HFFc6 (cell line): ENCODE results near the gene ASPM. TPM values are rescaled to one million over a fixed set of nuclear protein-coding genes. Genes with fewer than 3 reads are reported as not detected.

Experiments used
- DNase-seq: peaks from one replicate; pipeline ENCODE4 v3.0.0-alpha.2; 2018
- H3K27ac Mint-ChIP-seq: 2 replicates; pipeline ENCODE4 v1.8.0; 2020; ENCODE audit warnings: mild to moderate bottlenecking, mixed read lengths
- H3K27me3 Mint-ChIP-seq: 2 replicates; pipeline ENCODE4 v1.8.0; 2021; ENCODE audit warnings: mild to moderate bottlenecking, moderate library complexity, mixed read lengths; ENCODE audit not compliant: insufficient read depth
- H3K36me3 Mint-ChIP-seq: 2 replicates; pipeline ENCODE4 v1.8.0; 2021; ENCODE audit warnings: low read depth, mixed read lengths
- H3K4me1 Mint-ChIP-seq: 2 replicates; pipeline ENCODE4 v1.8.0; 2020; ENCODE audit warnings: low read depth, mixed read lengths
- H3K4me3 Mint-ChIP-seq: 2 replicates; pipeline ENCODE4 v1.8.0; 2020; ENCODE audit warnings: mild to moderate bottlenecking, moderate library complexity, mixed read lengths
- H3K9me3 Mint-ChIP-seq: 2 replicates; pipeline ENCODE4 v1.8.0; 2020; ENCODE audit warnings: mild to moderate bottlenecking, mixed read lengths
- total RNA-seq, 6 experiments: library from RNA; stranded (reverse); fragmentation: NEBNext Ultra II Directional; extraction: Animal tissue kit (Norgen Biotek cat#: 25700); gene quantifications; 2 replicates in 1 of 6; 3 replicates in 5 of 6; pipeline ENCODE4 v1.2.3, GENCODE V29; 2021
- TF ChIP-seq, protein P1 (sequence below): fragments of 200-600 bp; sonication (generic); IDR thresholded peaks from 2 replicates; pipeline ENCODE4 v1.5.0; 2021; ENCODE audit warnings: antibody characterized with exemption, mild to moderate bottlenecking

Gene ASPM
- total RNA-seq, 6 experiments from 2014 or later, result 20.3 to 46.8 (median 42.0) TPM

DNA sequence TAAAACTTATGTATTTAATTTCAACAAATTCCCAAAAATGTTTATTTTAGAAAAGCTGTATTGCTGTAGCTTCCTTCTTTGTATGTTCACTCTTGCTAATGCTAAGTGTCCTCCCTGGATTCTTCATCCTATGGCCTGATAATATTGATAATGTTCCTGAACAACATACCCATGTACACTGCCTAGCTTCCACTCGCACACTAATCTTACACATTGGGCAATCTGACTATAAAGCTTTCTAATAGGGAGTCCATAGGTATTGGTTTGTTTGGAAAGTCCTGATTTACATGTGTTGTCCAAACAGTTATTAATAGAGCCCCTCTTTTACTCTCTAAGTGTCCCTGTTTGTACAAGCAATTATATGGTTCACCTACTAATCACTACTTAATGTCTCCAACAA, 80.2 kb downstream of the ASPM start:
- Mint-ChIP-seq H3K4me1 (peaks cover 12% of the 10 kb centered on the region; the same call in 1 of the 2 replicates), H3K9me3 (peaks cover 4% of the 10 kb centered on the region; the same call in 1 of the 2 replicates), H3K4me3 (no peak overlapping the region), H3K36me3 (peaks cover 5% of the 10 kb centered on the region; the same call in 1 of the 2 replicates), H3K27ac (no peak overlapping the region), H3K27me3 (peaks cover 2% of the 10 kb centered on the region; the same call in 1 of the 2 replicates)
- DNase-seq, result no peak
- TF ChIP-seq, protein P1, sequence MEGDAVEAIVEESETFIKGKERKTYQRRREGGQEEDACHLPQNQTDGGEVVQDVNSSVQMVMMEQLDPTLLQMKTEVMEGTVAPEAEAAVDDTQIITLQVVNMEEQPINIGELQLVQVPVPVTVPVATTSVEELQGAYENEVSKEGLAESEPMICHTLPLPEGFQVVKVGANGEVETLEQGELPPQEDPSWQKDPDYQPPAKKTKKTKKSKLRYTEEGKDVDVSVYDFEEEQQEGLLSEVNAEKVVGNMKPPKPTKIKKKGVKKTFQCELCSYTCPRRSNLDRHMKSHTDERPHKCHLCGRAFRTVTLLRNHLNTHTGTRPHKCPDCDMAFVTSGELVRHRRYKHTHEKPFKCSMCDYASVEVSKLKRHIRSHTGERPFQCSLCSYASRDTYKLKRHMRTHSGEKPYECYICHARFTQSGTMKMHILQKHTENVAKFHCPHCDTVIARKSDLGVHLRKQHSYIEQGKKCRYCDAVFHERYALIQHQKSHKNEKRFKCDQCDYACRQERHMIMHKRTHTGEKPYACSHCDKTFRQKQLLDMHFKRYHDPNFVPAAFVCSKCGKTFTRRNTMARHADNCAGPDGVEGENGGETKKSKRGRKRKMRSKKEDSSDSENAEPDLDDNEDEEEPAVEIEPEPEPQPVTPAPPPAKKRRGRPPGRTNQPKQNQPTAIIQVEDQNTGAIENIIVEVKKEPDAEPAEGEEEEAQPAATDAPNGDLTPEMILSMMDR, result no peak

- Mint-ChIP-seq H3K27ac (no peak overlapping the region), H3K9me3 (peaks cover 4% of the 10 kb centered on the region; the same call in 1 of the 2 replicates), H3K27me3 (peaks cover 2% of the 10 kb centered on the region; the same call in 1 of the 2 replicates), H3K36me3 (peaks cover 5% of the 10 kb centered on the region; the same call in 1 of the 2 replicates), H3K4me3 (no peak overlapping the region), H3K4me1 (peaks cover 12% of the 10 kb centered on the region; the same call in 1 of the 2 replicates)
- DNase-seq, result no peak
- TF ChIP-seq, protein P1, result no peak
These were observed 80.9 kb downstream of the ASPM start for GRCh38 chr1:197065559-197065958.

GRCh38 chr1:197063212-197063611, 83.3 kb downstream of the ASPM start:
- Mint-ChIP-seq H3K27ac (no peak overlapping the region), H3K27me3 (peaks cover under 1% of the 10 kb centered on the region; the same call in 1 of the 2 replicates), H3K4me3 (no peak overlapping the region), H3K36me3 (no peaks in the 10 kb centered on the region), H3K9me3 (no peaks in the 10 kb centered on the region), H3K4me1 (peaks cover 12% of the 10 kb centered on the region; the same call in 1 of the 2 replicates)
- TF ChIP-seq, protein P1, result no peak
- no peak for DNase-seq

GRCh38 chr1:197062692-197063091, 83.8 kb downstream of the ASPM start:
- Mint-ChIP-seq H3K27me3 (no peaks in the 10 kb centered on the region), H3K4me1 (peaks cover 12% of the 10 kb centered on the region; the same call in 1 of the 2 replicates)
- DNase-seq, result no peak

DNA sequence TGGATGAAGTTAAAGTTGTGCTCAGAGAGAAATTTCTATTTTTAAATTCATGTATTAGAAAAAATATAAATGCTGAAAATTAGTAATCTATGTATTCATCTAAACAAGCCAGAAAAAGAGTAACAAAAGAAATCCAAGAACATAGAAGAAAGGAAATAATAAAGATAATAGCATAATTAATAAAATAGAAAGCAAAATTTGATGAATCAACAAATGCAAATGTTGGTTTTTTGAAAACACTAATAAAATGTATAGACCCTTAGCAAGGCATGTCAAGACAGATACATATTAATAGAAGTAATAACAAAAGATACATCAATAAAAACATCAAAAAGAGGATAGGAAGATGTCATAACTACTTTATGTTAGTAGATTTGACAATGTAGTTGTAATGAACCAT, 97.4 kb downstream of the ASPM start:
- H3K9me3 Mint-ChIP-seq, result no peaks in the 10 kb centered on the region
- no peak overlapping the region for H3K27ac Mint-ChIP-seq
- no peak overlapping the region for H3K4me3 Mint-ChIP-seq
- no peaks in the 10 kb centered on the region for H3K4me1 Mint-ChIP-seq
- DNase-seq, result no peak
- TF ChIP-seq, protein P1, result no peak
- H3K36me3 Mint-ChIP-seq, result no peaks in the 10 kb centered on the region
- no peaks in the 10 kb centered on the region for H3K27me3 Mint-ChIP-seq

More at GRCh38 chr1:197062692-197063091, 83.8 kb downstream of the ASPM start:
- TF ChIP-seq, protein P1, result no peak
- Mint-ChIP-seq H3K27ac (no peak overlapping the region), H3K36me3 (no peaks in the 10 kb centered on the region), H3K4me3 (no peak overlapping the region), H3K9me3 (no peaks in the 10 kb centered on the region)
